Liver (tissue), 9 donors: Measurements from ENCODE around the gene NEIL1. TPM values are rescaled to one million over a fixed set of nuclear protein-coding genes. Genes with fewer than 3 reads are reported as not detected.

Source experiments
- DNase-seq: peaks from one replicate; pipeline ENCODE4 v3.0.0-alpha.2; 2017; ENCODE audit warnings: low spot score
- H3K27ac ChIP-seq, 2 donors: one replicate each; pipeline ENCODE4 v1.7.0; 2013; ENCODE audit warnings: inconsistent platforms in 2 of 2, low read length in 2 of 2, control low read depth in 1 of 2, low read depth in 1 of 2, mild to moderate bottlenecking in 1 of 2
- H3K27me3 ChIP-seq, 4 donors: one replicate each; pipeline versions ENCODE4 v1.6.1 to v1.7.0; 2013; ENCODE audit warnings: low read length in 3 of 4, inconsistent platforms in 1 of 4, mild to moderate bottlenecking in 1 of 4, moderate library complexity in 1 of 4; ENCODE audit not compliant: control insufficient read depth in 4 of 4, insufficient read depth in 4 of 4
- H3K36me3 ChIP-seq, 4 donors: one replicate each; pipeline versions ENCODE4 v1.6.1 to v1.7.0; 2013; ENCODE audit warnings: low read length in 3 of 4, mild to moderate bottlenecking in 3 of 4, low read depth in 1 of 4, moderate library complexity in 1 of 4; ENCODE audit not compliant: control insufficient read depth in 4 of 4, insufficient read depth in 3 of 4
- H3K4me1 ChIP-seq, 4 donors: one replicate each; pipeline versions ENCODE4 v1.6.1 to v1.7.0; 2013; ENCODE audit warnings: low read length in 3 of 4, mild to moderate bottlenecking in 3 of 4, moderate library complexity in 1 of 4; ENCODE audit not compliant: control insufficient read depth in 4 of 4, insufficient read depth in 4 of 4
- H3K4me3 ChIP-seq, 3 donors: one replicate each; pipeline versions ENCODE4 v1.6.1 to v1.7.0; 2013; ENCODE audit warnings: low read length in 3 of 3, control low read depth in 1 of 3, low read depth in 1 of 3, mild to moderate bottlenecking in 1 of 3
- H3K9ac ChIP-seq, 2 donors: one replicate each; pipeline ENCODE4 v1.7.0; 2013; ENCODE audit warnings: low read length in 2 of 2, mild to moderate bottlenecking in 2 of 2, moderate library complexity in 2 of 2, control low read depth in 1 of 2, low read depth in 1 of 2
- H3K9me3 ChIP-seq, 4 donors: one replicate each; pipeline versions ENCODE4 v1.6.1 to v1.7.0; 2013; ENCODE audit warnings: low read length in 3 of 4; ENCODE audit not compliant: control insufficient read depth in 4 of 4
- ATF3 ChIP-seq: IDR thresholded peaks from 2 replicates; pipeline ENCODE4 v1.6.1; 2016; ENCODE audit warnings: antibody characterized with exemption
- FOXA1 ChIP-seq: IDR thresholded peaks from 2 replicates; pipeline ENCODE4 v1.6.1; 2016; ENCODE audit warnings: antibody characterized with exemption
- FOXA2 ChIP-seq: IDR thresholded peaks from 2 replicates; pipeline ENCODE4 v1.6.1; 2016; ENCODE audit warnings: antibody characterized with exemption
- GABPA ChIP-seq, 2 donors: IDR thresholded peaks in 1 of 2; conservative IDR thresholded peaks in 1 of 2; 2 replicates each; pipeline ENCODE4 v1.6.1; 2016; ENCODE audit warnings: antibody characterized with exemption in 2 of 2, mild to moderate bottlenecking in 1 of 2, moderate library complexity in 1 of 2
- HNF4A ChIP-seq, 2 donors: conservative IDR thresholded peaks; 2 replicates each; pipeline ENCODE4 v1.6.1; 2016; ENCODE audit warnings: antibody characterized with exemption in 2 of 2, mild to moderate bottlenecking in 2 of 2
- HNF4G ChIP-seq: IDR thresholded peaks from 2 replicates; pipeline ENCODE4 v1.6.1; 2016; ENCODE audit warnings: antibody characterized with exemption
- JUND ChIP-seq, 2 donors: IDR thresholded peaks; 2 replicates each; pipeline ENCODE4 v1.6.1; 2016; ENCODE audit warnings: antibody characterized with exemption in 2 of 2
- NR2F2 ChIP-seq: IDR thresholded peaks from 2 replicates; pipeline ENCODE4 v1.6.1; 2016; ENCODE audit warnings: antibody characterized with exemption
- RXRA ChIP-seq, 2 donors: IDR thresholded peaks; 2 replicates each; pipeline ENCODE4 v1.6.1; 2017 to 2018; ENCODE audit warnings: antibody characterized with exemption in 2 of 2, mild to moderate bottlenecking in 1 of 2
- SP1 ChIP-seq: IDR thresholded peaks from 2 replicates; pipeline ENCODE4 v1.6.1; 2018; ENCODE audit warnings: antibody characterized with exemption, mild to moderate bottlenecking
- TAF1 ChIP-seq: conservative IDR thresholded peaks from 2 replicates; pipeline ENCODE4 v1.6.1; 2016; ENCODE audit warnings: antibody characterized with exemption, mild to moderate bottlenecking
- WGBS: extraction: QIAGEN DNeasy Blood & Tissue Kit; methylation state at CpG from one replicate; pipeline ENCODE4 v1.1.7; 2013; 5-methylcytosine and 5-hydroxymethylcytosine counted together
- polyA plus RNA-seq, 2 donors: library from polyadenylated mRNA; stranded (reverse) in 1 of 2; unstranded in 1 of 2; fragments of 200-250 nt in 1 of 2; fragments of >200 nt in 1 of 2; fragmentation: Nextera tagmentation in 1 of 2; extraction: Ambion mirVana in 1 of 2; gene quantifications; one replicate each; pipeline versions ENCODE4 v1.2.1 to v1.2.3, GENCODE V29; 2013 to 2015
- total RNA-seq, 2 donors: library from RNA; depleted of rRNA; stranded (reverse); fragments of >200 nt; gene quantifications; one replicate each; pipeline ENCODE4 v1.2.3, GENCODE V29; 2014
- TF ChIP-seq, protein P1 (sequence below): IDR thresholded peaks from 2 replicates; pipeline ENCODE4 v1.6.1; 2016; ENCODE audit warnings: antibody characterized with exemption
- donor health status: healthy.
- donor health status: healthy.
- donor health status: healthy.
- donor health status: healthy.
- donor health status: healthy.

NEIL1 gene
- total and polyA plus RNA-seq, 4 donors: 5.3 to 25.8 (median 17.5) TPM

DNA sequence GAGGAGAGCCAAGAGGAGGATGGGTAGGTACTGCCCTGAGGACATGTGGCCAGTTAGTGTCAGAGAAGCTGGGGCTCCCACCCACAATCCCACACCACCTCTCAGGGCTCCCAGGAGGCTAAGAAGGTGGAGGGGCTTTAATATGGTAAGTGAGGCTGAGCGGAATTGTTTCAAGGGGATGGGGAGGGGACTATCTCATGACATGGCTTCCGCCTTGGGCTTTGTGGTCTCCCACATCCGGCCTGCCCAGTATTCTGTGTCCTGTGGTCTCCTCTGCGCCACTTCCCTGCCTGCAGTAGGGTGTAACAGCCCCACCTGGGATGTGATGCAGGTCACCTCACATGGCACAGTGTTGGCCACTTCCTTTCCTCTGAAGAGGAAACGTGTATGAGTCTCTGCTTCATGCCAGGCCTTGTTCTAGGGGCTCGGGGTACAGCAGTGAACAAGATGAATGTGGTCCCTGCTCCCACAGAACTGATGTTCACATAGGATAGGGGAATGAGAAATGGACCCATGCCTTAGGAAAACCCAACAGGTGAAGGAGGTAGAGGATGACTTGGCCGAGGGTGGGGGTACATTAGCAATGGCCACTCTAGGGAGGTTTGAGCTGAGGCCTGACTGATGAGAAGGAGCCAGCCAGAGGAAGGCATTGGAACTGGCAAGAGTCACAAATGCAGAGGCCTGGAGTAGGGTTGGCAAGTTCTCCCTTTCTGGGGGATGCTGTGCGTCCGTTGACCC, 3.2 kb downstream of the NEIL1 start:
- H3K9me3 ChIP-seq: no peaks in the 10 kb centered on the region
- no peak for DNase-seq
- H3K27ac ChIP-seq: no peak overlapping the region
- peaks cover 0 to 4% (median 4%) of the 10 kb centered on the region in 4 donors for H3K36me3 ChIP-seq
- no peak overlapping the region for H3K9ac ChIP-seq
- no peaks in the 10 kb centered on the region for H3K27me3 ChIP-seq
- 85% methylated on average over 9 of the region's 9 CpGs for WGBS
- peaks cover 10 to 39% (median 25%) of the 10 kb centered on the region in 4 donors for H3K4me1 ChIP-seq
- TF ChIP-seq NR2F2 (no peak), TAF1 (no peak)
- H3K4me3 ChIP-seq: no peak overlapping the region

DNA sequence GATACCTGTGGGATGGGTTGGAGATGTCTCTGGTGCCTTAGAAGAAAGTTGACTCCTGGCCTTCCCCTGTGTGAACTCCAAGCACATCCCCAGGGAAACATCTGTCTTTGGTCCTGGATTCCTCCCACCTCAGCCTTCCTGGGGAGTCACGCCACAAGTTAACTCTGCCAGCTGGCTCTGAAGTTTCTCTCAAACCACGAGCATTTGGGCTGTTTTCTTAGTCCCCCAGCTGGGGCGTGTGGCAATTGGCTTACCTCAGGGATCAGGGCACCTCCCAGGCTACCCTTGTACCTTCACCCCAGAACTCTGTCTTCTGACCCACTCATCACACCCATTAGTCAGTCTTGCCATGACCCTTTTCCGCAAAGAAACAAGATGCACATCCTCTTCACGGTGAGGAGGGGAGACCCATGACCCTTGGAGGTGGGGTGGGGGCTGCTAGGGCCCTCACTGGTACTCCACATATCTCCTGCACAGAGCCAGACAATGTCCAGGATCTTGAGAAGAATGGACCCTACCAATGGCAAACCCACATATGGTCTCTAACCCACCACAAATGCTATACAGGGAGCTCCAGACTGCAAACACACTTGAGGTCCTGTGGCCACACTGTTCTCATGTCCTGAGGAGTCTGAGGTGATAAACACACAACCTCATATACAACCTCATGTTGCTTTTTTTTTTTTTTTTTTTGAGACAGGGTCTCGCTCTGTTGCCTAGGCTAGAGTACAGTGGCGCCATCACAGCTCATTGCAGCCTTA, 3.9 kb downstream of the NEIL1 start:
- no peak for DNase-seq
- Histone ChIP-seq H3K36me3 (peaks cover 2 to 6% (median 4%) of the 10 kb centered on the region in 4 donors), H3K9ac (no peak overlapping the region), H3K4me1 (peaks cover 10 to 39% (median 25%) of the 10 kb centered on the region in 4 donors), H3K27me3 (no peaks in the 10 kb centered on the region), H3K4me3 (no peak overlapping the region), H3K27ac (no peak overlapping the region), H3K9me3 (no peaks in the 10 kb centered on the region)
- TF ChIP-seq JUND (IDR thresholded peaks at IDR 0.05): no peak
- TF ChIP-seq, protein P1, sequence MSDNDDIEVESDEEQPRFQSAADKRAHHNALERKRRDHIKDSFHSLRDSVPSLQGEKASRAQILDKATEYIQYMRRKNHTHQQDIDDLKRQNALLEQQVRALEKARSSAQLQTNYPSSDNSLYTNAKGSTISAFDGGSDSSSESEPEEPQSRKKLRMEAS: no peak
- no peak for TF ChIP-seq ATF3
- 82% methylated on average over 7 of the region's 7 CpGs for WGBS

GRCh38 chr15:75352186-75353080, 5.6 kb downstream of the NEIL1 start:
- no peaks in the 10 kb centered on the region for H3K27me3 ChIP-seq
- no peak for DNase-seq
- H3K36me3 ChIP-seq: peaks cover 6 to 19% (median 10%) of the 10 kb centered on the region in 4 donors
- no peak for TF ChIP-seq SP1
- no peak for TF ChIP-seq FOXA2
- WGBS: 93% methylated on average over 16 of the region's 16 CpGs
- peaks cover 10 to 29% (median 19%) of the 10 kb centered on the region in 4 donors for H3K4me1 ChIP-seq
- no peaks in the 10 kb centered on the region for H3K9me3 ChIP-seq
- H3K9ac ChIP-seq: no peak overlapping the region
- no peak overlapping the region for H3K27ac ChIP-seq
- H3K4me3 ChIP-seq: no peak overlapping the region

- Histone ChIP-seq H3K36me3 (peaks cover 6 to 27% (median 12%) of the 10 kb centered on the region in 4 donors), H3K4me3 (no peak overlapping the region), H3K9ac (no peak overlapping the region), H3K27ac (no peak overlapping the region), H3K27me3 (no peaks in the 10 kb centered on the region), H3K4me1 (peaks cover 7 to 25% (median 18%) of the 10 kb centered on the region in 4 donors), H3K9me3 (no peaks in the 10 kb centered on the region)
- DNase-seq: no peak
- TF ChIP-seq TAF1: no peak
- TF ChIP-seq NR2F2: peak; percentile 90
- no peak for TF ChIP-seq FOXA1
- peak; percentile 76 for TF ChIP-seq SP1
- no peak for TF ChIP-seq GABPA (IDR thresholded peaks at IDR 0.05 in 1 of 2, conservative IDR thresholded peaks at IDR 0.05 in 1 of 2)
- TF ChIP-seq ATF3: no peak
- peak; percentile 82 to 84 for TF ChIP-seq RXRA (IDR thresholded peaks at IDR 0.05)
- TF ChIP-seq HNF4G: peak; percentile 86
- peak; percentile 98 for TF ChIP-seq HNF4A (conservative IDR thresholded peaks at IDR 0.05)
- 45% methylated on average over 7 of the region's 7 CpGs for WGBS
Measured at GRCh38 chr15:75353604-75354003, 6.8 kb downstream of the NEIL1 start.
